ENCODE measurements around the gene SMARCA1. TPM values are rescaled to one million over a fixed set of nuclear protein-coding genes. Genes with fewer than 3 reads are reported as not detected.

The SMARCA1 gene
- total RNA-seq, result 13.0 and 34.7 TPM in 2 replicates

GRCh38 chrX:129523079-129523911 is at the start of gene SMARCA1:
TSS of gene SMARCA1 (minus strand) at chrX:129523490. CDS start at chrX:129523370, 120 bp downstream.

GRCh38 chrX:129540068-129540653 is 16.9 kb upstream of the SMARCA1 start, which contains the start of gene OCRL:
TSS of gene OCRL (plus strand) at chrX:129540259. CDS start at chrX:129540440, 181 bp downstream.

Other genes with a start within 250 kb of the SMARCA1 start
- 20.2 and 20.7 TPM in 2 replicates for gene OCRL, start 16.8 kb upstream of the SMARCA1 start, total RNA-seq
- gene APLN, start 131.5 kb upstream of the SMARCA1 start, total RNA-seq, result under 0.01 and 0.24 TPM in 2 replicates
- gene XPNPEP2, start 215.5 kb upstream of the SMARCA1 start, total RNA-seq, result not detected in 2 replicates

Measured in tracheal epithelial cell (primary cell).